ENCODE measurements around the gene APCS.

APCS gene

GRCh38 chr1:159632922-159633321 lies 45.3 kb downstream of the APCS start:
- H4K20me1 ChIP-seq (ENCODE audit: insufficient read depth, low read length): no peaks in the 10 kb centered on the region
- H3K27ac ChIP-seq (ENCODE audit: low read depth, low read length, poor library complexity, severe bottlenecking): no peak overlapping the region
- no peaks in the 10 kb centered on the region for H3K79me2 ChIP-seq (ENCODE audit: insufficient read depth, low read length)
- H3K9me3 ChIP-seq (ENCODE audit: low read length): no peaks in the 10 kb centered on the region
- TF ChIP-seq EZH2 (IDR thresholded peaks at IDR 0.05; ENCODE audit: borderline replicate concordance, low read length): no peak
- TF ChIP-seq, protein P1, sequence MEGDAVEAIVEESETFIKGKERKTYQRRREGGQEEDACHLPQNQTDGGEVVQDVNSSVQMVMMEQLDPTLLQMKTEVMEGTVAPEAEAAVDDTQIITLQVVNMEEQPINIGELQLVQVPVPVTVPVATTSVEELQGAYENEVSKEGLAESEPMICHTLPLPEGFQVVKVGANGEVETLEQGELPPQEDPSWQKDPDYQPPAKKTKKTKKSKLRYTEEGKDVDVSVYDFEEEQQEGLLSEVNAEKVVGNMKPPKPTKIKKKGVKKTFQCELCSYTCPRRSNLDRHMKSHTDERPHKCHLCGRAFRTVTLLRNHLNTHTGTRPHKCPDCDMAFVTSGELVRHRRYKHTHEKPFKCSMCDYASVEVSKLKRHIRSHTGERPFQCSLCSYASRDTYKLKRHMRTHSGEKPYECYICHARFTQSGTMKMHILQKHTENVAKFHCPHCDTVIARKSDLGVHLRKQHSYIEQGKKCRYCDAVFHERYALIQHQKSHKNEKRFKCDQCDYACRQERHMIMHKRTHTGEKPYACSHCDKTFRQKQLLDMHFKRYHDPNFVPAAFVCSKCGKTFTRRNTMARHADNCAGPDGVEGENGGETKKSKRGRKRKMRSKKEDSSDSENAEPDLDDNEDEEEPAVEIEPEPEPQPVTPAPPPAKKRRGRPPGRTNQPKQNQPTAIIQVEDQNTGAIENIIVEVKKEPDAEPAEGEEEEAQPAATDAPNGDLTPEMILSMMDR (IDR thresholded peaks at IDR 0.05; ENCODE audit: low read length): no peak
- no peaks in the 10 kb centered on the region for H3K27me3 ChIP-seq (ENCODE audit: insufficient read depth, low read length)
- H3K9me2 ChIP-seq (ENCODE audit: low read depth, low read length): no peaks in the 10 kb centered on the region
- H3K9ac ChIP-seq (ENCODE audit: low read length): no peak overlapping the region
- H3K4me3 ChIP-seq (ENCODE audit: low read depth, low read length, poor library complexity, severe bottlenecking): no peak overlapping the region
- no peak overlapping the region for H2AFZ ChIP-seq (ENCODE audit: low read length)
- H3K4me1 ChIP-seq (ENCODE audit: insufficient read depth, low read length, severe bottlenecking): no peaks in the 10 kb centered on the region
- no peak overlapping the region for H3K4me2 ChIP-seq (ENCODE audit: low read length)
- H3K36me3 ChIP-seq (ENCODE audit: insufficient read depth, low read length): no peaks in the 10 kb centered on the region
- H3F3A ChIP-seq (ENCODE audit: insufficient read depth, low read length): no peaks in the 10 kb centered on the region

Measured in OCI-LY1 (cell line).